Urothelium cell line (cell line): ENCODE measurements around the gene CEBPG.
A peak's percentile ranks its signal among the peaks of the same experiment; 100 is the strongest.

Experiments used
- DNase-seq: peaks from one replicate; pipeline ENCODE4 v3.0.0; 2011; ENCODE audit warnings: low spot score, mixed read lengths
- FAIRE-seq: peaks from 2 replicates; lab custom pipeline; 2011; peaks lifted over from hg19 to GRCh38; lab: Jason Lieb, UNC

Gene CEBPG

DNA sequence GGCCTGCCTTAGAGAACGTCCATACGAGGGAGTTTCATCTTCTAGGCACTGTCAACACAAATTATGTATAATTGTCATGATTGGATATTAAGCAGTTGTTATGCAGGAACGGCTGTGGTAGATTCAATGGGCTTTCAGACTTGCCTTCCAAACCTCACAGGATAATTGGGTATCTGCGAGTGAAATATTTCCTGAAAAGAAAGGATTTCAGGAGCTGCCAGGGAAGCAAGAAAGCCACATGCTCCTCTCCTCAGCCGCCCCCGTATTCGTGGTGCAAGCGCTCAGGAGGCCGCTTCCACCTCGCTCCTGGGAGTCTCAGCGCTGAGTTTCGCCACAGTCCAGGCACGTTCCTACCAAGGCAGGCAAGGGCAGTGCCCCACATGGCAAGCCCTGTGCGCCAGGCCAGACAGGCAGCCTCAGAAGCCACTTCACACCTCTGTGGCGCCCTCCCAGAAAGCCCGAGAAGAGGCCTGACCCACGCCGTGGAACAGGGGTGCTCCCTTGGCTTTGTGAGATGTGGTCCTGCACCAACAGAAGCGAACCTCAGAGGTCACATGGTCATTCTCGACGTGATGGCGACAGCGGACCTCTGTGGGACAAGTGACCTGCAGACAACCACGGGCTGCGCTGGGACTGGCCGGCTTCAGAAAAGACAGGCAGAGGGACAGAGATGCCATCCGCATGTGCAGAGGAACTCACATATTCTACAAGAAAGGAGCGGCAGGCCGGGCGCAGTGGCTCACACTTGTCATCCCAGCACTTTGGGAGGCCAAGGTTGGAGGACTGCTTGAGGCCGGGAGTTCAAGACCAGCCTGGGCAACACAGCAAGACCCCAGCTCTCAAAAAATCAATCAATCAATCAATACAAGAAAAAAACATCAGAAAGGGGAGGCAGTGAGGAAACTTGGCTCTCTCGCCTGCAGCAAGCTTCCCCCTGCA is 41.4 kb downstream of the CEBPG start:
- no peak for DNase-seq
- no peak for FAIRE-seq

DNA sequence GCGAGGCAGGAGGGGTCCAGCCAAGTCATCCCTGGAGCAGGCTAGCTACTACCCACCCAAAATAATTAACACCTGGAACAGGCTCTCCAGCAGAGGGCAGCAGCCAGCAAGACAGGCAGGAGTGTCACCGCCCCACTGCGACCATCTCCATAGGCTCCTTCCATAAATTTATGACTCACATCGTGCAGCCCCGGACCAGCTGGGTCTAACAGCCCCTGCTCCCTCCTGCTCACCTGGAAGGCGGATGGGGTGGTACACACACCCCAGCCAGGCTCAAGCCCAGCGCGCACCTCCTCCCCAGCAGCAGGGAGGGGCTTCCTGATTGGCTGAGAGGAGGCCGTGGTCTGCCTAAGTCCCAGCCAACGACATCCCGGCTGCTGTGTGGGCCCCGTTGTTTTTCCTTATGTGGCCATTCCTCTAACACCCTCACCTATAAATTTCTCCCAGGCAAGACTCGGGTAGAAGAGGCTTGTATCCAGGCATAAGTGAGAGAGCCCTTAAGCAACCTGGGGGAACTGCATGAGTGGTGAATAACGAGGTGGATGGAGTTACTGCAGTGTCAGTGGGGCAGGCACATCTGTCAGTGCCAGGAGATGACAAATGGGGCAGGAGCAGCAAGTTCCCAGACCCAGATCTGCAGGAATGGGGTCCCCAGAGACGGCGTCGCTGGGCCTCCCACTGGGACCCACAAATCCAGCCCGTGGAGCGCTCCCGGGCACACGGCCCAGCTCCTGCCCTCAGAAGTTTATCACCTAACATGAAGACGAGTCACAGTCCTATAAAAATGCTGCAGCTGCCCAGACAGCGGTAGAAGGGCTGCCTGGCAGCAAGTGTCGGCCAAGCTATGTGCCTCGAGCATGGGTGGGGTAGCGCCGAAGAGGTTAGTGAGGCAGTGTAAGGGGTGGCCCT is 43.1 kb downstream of the CEBPG start:
- DNase-seq = peak; percentile 86
- FAIRE-seq = peak; percentile 80

DNA sequence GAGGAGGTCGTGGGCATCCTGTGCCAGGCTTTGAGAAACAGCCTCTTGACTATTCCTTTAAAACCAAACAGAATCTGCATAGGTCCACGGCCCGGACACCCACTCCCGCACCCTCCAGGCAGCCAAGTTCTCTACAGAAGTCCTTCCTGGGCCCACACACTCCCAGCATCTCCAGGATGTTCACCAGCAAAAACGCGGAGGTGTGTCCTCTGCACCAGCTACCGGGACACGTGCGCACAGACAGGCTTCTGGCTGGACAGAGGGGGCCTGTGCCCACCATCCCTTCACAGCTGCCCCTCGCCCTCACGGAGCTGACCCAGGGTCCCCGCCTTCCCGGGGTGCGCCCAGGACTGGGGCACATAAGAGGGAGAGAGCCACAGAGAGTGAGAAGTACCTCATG is 44.2 kb downstream of the CEBPG start:
- FAIRE-seq (no peak), DNase-seq (no peak)

DNA sequence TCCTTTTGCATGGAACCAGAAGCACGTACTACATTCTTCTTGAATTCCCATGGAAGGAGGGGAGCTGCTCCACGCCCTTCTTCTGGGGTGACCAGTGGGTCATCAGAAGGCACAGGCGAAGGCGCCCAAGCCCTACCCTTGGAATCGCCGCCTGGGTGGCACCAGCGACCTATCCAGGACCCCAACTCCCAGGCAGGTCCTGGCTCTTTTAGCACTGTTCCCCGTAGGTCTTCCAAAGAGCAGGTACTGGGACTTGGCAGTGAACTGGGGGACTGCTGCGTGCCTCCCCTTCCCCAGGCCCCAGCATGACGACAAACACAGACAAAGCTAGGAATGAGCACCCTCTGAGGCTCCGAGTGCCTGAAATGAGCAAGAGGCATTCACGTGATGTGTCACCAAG is 45.0 kb downstream of the CEBPG start:
- no peak for FAIRE-seq

DNA sequence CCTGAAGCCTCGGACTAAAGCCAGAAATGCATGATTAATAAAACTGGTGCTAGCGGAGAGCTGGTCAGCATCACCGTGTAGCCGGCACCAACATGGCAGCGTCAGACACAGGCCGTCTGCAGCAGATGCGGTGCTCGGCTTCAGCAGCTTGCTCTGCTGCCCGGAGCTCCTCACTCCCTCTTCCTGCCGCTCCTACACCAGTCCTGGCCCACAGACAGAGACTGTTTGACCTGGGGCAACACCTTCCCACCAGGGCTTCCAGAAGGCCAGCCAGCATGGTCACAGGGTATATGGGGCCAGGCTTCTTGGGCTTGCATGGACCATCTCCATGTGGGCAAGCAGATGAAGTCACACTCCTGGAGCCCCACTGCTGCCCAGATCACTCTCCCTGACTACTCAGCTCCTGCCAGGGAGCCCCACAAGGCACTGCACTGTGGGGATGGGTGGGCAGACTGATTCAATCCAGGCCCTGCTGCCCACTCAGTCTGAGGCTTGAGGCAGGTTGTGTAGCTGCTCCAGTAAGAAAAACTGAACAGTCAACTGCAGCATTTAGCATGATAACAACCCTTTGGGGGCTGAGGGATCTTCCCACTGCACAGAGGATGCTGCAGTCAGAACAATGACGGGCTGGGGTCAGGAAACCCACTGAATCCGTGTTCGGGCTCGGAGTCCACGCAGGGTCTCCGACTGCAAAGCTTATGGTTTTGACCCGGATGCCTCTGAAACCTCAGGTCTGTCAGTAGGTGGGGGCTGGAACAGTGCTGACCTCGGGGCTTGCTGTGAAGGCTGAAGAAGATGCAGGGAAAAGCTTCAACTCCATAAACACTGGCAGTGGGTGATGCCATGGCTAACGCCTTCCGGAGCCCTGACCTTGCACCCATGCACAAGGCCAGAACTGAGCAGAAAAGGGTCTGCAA is 45.6 kb downstream of the CEBPG start:
- FAIRE-seq = no peak
- DNase-seq = no peak

More for the DNA sequence above, 45.0 kb downstream of the CEBPG start:
- no peak for DNase-seq

DNA sequence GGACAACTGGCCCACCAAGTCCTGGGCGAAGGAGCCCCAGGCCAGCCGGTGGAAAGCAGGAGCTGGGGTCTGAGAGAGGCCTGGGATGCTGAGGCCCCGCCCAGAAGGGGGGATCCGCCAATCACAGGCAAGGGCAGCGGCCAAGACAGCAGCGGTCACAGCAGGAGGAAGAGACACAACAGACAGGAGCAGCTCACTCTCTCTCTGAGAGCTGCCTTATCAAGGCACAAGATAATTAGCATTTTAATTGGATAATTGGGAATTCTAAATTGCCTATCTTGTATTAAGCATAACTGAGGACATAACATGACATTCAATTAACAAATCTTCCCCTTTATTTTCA is 46.2 kb downstream of the CEBPG start:
- DNase-seq = no peak
- FAIRE-seq = no peak

DNA sequence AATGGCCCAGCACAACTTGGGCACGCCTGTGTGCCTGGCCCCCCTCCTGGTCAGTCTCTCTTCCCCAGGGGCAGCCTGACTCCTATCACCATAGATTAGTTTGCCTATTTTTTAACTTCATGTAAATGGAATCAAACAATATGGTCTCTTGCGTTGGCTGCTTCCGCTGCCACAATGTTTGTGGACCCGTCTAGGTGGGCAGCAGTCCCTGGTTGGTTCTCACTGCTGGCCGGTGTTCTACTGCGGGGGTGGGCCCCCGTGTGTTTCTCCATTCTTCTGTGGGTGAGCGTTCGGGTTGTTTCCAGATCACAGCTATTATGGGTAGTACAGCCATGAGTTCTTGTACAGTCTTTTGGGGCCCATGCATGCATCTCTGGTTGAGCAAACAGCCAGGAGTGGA is 47.3 kb downstream of the CEBPG start:
- FAIRE-seq = no peak
- DNase-seq = no peak

DNA sequence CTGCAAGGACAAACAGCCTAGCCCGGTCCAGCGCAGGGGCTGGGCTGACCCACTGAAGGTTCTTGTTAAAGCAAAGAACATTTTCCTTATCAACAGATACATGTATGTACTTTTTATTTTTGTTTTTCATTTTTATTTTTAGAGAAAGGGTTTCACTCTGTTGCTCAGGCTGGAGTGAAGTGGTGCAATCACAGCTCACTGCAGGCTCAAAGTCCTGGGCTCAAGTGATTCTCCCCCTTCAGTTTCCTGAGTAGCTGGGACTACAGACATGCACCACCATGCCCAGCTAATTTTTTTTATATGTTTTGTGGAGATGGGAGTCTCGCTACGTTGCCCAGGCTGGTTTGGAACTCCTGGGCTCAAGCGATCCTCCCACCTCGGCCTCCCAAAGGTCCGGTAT is 47.9 kb downstream of the CEBPG start:
- DNase-seq (no peak), FAIRE-seq (no peak)

DNA sequence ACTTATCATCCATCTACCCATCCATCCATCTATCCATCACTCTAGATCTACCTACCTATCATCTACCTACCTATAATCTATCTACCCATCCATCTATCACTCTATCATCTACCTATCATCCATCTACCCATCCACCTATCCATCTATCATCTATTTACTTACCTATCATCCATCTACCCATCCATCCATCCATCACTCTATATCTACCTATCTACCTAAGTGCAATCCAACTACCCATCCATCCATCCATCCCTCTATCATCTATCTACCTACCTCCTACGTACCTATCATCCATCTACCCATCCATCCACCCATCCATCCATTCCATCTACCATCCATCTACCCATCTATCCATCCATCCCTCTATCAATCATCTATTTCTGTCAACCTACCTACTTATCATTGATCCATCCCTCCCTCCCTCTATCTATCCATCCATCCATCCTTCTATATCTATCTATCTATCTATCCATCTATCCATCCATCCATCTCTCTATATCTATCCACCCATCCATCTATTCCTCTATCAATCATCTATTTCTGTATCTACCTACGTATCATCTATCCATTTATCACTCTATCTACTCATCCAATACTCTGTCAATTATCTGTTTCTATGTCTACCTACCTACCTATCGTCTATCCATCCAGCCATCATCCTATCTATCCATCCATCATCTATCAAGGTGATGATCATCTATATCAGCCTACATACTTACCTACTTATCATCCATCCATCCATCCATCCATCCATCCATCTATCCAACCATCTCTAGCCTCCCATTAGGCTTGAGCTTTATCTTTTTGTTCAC is 49.1 kb downstream of the CEBPG start:
- FAIRE-seq = peak; percentile 44

DNA sequence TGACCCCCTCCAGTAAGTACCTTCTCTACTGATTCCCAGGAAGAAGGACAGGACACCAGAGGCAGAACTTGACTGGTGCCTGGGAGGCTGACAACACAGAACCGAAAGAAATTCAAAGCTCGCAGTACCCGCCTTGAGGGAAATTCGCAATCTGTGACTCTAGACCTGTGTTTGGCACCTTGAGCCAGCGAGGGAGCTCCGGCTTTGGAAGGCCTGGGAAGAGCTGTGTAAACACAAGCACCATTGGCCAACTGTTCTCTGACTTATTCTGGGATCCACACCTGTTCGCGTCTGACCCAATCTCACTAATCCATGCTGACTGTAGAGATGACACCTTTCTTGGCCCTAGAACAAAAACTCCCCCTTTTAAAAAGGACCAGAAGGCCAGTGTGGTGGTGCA is 50.7 kb downstream of the CEBPG start:
- FAIRE-seq (no peak), DNase-seq (no peak)

More for the DNA sequence above, 49.1 kb downstream of the CEBPG start:
- DNase-seq = no peak

DNA sequence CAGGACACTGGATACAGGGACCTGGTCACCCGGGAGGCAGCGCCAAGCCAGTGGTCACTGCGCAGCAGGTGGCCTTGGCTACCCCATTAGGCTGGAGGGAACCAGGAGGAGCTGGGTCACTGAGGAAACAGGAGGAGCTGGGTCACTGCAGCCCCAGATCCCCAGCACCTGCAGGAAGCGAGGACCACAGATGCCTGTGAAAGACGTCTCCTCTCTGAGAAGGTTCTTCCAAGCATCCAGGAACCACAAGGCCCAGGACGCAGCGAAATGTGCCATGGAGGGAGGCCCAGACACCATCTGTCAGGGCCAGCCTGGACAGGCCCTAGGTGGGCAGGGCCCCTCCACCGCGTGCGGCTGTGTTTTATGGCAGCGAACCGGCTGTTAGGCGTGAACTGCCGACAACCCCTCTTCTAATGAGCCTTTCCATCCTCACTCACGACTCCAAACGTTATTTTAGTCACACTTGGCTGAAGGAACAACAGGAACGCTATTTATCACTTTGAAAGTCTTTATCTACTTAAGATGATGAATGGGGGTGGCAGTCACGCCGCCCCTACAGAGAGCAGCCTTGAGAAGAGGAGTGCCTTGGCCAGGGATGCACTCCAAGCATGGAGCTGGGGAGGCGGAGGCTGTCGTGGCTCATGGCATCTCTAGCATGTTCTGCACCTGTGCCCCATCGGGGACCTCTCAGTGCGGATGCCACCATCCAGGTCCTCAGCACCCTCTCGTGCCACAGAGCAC is 53.3 kb downstream of the CEBPG start:
- FAIRE-seq = no peak
- no peak for DNase-seq

DNA sequence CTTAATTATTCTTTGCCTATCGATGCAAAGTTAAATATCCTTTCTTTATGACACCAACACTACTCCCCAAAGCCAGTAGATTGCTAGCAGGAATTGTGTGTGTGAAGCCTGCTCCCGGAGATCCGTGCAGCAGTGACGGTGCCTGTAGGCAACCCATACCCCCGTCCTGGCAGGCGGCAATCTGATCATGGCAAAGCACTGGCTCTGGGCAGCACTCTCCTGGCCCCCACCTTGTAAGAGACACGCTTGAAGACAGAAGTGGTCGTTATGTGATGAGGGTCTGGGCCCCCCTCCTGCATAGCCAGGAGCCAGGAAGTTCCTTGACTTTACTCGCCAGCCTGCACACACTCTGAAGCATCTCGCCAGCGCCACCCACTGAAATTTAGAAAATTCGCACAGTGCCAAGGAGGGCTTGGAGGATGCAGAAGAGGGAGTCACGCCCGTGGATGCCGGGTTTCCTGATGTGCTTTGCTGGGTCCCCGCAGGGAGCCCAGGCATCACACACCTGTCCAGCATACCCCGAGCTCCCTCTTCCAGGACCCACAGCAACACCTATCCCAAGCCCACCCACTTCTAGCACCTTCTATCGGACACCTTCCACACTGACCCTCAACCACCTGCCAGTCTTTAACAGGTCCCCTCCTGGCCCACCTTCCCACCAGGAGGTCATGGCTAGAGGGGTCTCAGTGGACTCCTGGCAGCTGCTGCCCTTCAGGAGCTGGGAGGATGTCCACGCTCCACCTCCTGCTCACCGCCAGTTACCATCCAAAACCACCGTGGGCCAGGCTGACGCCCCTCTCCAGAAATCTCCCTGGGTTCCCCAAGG is 54.5 kb downstream of the CEBPG start:
- FAIRE-seq = no peak
- DNase-seq = no peak

DNA sequence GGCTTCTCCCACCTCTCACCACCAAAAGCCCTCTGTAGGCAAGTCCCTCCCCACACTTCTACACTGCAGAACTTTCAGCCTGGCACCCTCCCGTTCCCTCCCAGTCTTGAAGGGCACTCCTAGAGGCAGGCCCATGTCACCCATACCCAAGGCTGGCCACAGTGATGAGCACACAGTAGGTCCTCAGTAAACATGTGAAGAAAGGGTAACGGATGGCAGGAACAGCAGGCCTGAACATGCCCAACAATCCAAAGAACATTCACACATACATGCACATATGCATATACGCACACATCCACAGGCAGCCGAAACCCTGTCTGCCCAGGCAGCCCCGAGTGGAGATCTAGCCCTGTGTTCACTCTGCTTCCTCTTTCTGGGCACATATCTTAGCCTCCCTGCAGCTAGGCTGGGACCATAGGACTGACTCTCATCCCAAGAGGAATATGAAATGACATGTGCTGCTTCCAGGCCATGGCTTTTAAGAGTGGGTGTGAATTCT is 55.2 kb downstream of the CEBPG start:
- DNase-seq (no peak), FAIRE-seq (peak; percentile 61)

DNA sequence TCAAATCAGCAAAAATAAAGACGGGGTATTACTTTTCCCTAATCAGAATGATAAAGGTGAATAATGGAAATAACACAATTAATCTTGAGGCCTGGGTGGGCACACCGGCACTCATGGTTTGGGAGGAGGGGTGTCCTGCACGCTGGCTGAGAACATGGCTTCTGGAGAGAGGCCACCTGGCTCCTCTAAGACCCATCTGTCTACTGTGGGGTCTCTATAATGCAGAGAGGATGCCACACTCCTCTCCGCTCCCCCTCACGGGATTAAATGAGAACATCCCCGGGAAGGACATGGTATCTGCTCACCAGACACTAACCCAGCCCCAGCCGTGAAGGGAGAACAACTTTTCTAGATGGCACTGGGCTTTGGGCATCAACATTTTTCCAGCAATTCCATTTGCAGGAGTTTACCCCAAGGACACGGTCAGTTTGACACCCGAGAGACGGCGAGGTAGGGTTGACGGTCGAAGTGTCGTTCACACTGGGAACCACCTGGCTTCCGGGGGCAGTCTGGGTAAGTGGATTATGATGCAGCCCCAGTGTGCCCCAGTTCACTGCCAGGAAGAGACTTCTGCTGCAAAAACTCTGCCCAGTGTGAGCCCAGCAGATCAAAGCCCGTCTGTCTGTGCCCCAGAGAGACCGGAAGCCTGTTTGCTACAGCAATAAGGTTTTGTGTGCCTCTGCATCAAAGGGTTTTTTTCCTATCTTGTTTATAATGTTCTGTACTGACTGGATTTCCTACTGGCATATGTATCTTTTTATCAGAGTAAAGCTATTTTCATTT is 56.6 kb downstream of the CEBPG start:
- DNase-seq (no peak), FAIRE-seq (no peak)

DNA sequence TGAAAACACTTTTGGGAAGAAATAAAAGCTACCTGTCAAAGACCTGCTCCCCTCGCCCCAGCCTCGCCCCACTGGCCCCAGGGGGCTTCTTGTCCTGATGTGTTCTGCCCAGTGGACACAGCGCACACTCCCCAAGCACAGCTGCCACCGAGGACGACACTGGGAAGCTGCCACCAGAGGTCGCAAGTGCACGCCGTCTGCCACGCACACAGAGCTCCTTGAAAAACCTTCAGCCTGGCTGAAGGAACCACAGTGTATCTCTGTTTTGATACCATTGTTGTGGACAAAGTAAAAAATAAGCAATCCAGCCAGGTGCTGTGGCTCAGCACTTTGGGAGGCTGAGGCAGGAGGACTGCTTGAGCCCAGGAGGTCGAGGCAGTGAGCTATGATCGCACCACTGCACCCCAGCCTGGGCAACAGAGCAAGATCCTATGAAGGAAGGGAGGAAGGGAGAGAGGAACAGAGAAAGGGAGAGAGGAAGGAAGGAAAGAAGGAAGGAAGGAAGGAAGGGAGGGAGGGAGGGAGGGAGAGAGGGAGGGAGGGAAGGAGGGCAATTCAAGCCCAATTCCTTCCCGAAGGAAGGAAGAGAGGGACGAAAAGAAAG is 57.3 kb downstream of the CEBPG start:
- DNase-seq = peak; percentile 79
- FAIRE-seq = no peak

DNA sequence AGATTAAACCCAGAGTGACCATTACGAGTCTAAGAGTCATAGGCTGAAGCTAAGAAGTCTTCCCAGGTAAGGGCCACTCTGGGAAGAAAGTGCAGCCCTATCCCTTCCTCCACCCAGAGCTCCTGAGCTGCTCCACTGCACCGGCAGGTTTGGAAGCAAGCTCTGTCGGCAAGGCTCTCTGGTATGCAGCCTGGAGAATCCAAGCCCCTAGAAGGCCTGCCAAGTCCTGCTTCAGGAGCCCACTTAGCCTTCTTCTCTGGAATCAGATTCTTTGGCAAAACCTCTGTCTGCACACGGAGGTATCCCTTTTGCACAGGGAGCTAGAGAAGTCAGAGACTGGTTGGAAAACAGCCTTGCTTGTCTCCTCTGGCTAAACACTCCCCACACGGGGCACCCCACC is 58.5 kb downstream of the CEBPG start:
- no peak for FAIRE-seq
- DNase-seq = no peak
